GM12878 (cell line): ENCODE measurements around the gene SYNJ2.

Experiments used
- CBX3 ChIP-seq: fragments of 200-600 bp; sonication (generic); IDR thresholded peaks from 2 replicates; pipeline ENCODE4 v1.6.1; 2016; ENCODE audit warnings: low read depth, borderline replicate concordance
- EP300 ChIP-seq, 2 experiments: fragments of 150-350 bp in 1 of 2; IDR thresholded peaks; 2 replicates each; pipeline ENCODE4 v1.6.1; 2011 to 2012; ENCODE audit warnings: low read depth in 2 of 2, low read length in 2 of 2, borderline replicate concordance in 1 of 2, improper control_type of control experiment in 1 of 2, inconsistent platforms in 1 of 2; ENCODE audit not compliant: control insufficient read depth in 1 of 2
- EZH2 ChIP-seq: IDR thresholded peaks from 2 replicates; pipeline ENCODE4 v1.6.1; 2012; ENCODE audit warnings: low read depth, mild to moderate bottlenecking, control low read depth, inconsistent platforms, low read length, borderline replicate concordance; ENCODE audit not compliant: control insufficient read depth
- POLR2A ChIP-seq: IDR thresholded peaks from 2 replicates; pipeline ENCODE4 v1.6.1; 2011; ENCODE audit warnings: low read depth, mild to moderate bottlenecking, low read length
- RBBP5 ChIP-seq: fragments of 200-600 bp; sonication (generic); conservative IDR thresholded peaks from 2 replicates; pipeline ENCODE4 v1.6.1; 2016
- RCOR1 ChIP-seq: conservative IDR thresholded peaks from 2 replicates; pipeline ENCODE4 v1.6.1; 2012; ENCODE audit warnings: low read depth, low read length, improper control_type of control experiment
- SIN3A ChIP-seq: IDR thresholded peaks from 2 replicates; pipeline ENCODE4 v1.6.1; 2012; ENCODE audit warnings: low read depth, low read length, improper control_type of control experiment
- SMAD1 ChIP-seq: fragments of 450-650 bp; IDR thresholded peaks from 2 replicates; pipeline ENCODE4 v1.6.1; 2018; ENCODE audit warnings: mild to moderate bottlenecking, low read depth; ENCODE audit not compliant: partially characterized antibody
- TAF1 ChIP-seq: IDR thresholded peaks from 2 replicates; pipeline ENCODE4 v1.6.1; 2011; ENCODE audit warnings: mild to moderate bottlenecking, low read depth, low read length, borderline replicate concordance
- TCF12 ChIP-seq: IDR thresholded peaks from 2 replicates; pipeline ENCODE4 v1.6.1; 2011; ENCODE audit warnings: low read depth, mild to moderate bottlenecking, low read length
- YBX1 ChIP-seq: fragments of 450-650 bp; IDR thresholded peaks from 2 replicates; pipeline ENCODE4 v1.6.1; 2016; ENCODE audit warnings: antibody characterized with exemption
- TF ChIP-seq, protein P1 (sequence below): IDR thresholded peaks from 2 replicates; pipeline ENCODE4 v1.6.1; 2012; ENCODE audit warnings: low read depth, low read length, improper control_type of control experiment
- TF ChIP-seq, protein P2 (sequence below), 3 experiments: IDR thresholded peaks in 2 of 3; conservative IDR thresholded peaks in 1 of 3; 2 replicates each; pipeline ENCODE4 v1.5.1; 2011; ENCODE audit warnings: low read depth in 3 of 3, low read length in 3 of 3, mild to moderate bottlenecking in 3 of 3, control low read depth in 2 of 3, moderate library complexity in 2 of 3, inconsistent platforms in 1 of 3, mixed read lengths in 1 of 3; ENCODE audit not compliant: control insufficient read depth in 2 of 3, insufficient read depth in 1 of 3; ENCODE audit errors: extremely low read depth in 1 of 3
- TF ChIP-seq, protein P3 (sequence below): fragments of 450-650 bp; IDR thresholded peaks from 2 replicates; pipeline ENCODE4 v1.6.1; 2017; ENCODE audit warnings: mild to moderate bottlenecking, moderate library complexity

DNA sequence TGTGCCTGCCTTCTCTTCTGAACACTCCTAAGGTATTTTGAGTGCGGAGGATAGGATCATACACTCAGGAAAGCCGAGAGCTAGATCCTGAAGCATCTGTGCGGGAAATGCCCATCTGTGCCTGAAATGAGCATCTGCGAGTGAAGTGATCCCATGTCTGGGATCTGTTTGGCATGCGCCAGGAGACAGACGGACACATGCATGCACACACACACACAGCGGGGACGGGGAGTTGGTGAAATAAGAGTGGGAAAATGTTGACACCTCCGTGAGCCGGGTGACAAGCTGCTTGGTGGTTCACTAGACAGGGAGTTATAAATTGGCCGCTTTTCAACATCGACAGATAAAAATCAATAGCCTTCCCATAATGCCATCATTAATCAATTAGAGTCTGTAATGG, 13.8 kb downstream of the SYNJ2 start:
- no peak for TF ChIP-seq EZH2
- no peak for TF ChIP-seq SIN3A
- no peak for TF ChIP-seq TAF1
- no peak for TF ChIP-seq POLR2A
- TF ChIP-seq, protein P1, sequence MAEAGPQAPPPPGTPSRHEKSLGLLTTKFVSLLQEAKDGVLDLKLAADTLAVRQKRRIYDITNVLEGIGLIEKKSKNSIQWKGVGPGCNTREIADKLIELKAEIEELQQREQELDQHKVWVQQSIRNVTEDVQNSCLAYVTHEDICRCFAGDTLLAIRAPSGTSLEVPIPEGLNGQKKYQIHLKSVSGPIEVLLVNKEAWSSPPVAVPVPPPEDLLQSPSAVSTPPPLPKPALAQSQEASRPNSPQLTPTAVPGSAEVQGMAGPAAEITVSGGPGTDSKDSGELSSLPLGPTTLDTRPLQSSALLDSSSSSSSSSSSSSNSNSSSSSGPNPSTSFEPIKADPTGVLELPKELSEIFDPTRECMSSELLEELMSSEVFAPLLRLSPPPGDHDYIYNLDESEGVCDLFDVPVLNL = no peak
- no peak for TF ChIP-seq YBX1
- TF ChIP-seq SMAD1 = no peak
- no peak for TF ChIP-seq CBX3
- TF ChIP-seq TCF12 = no peak
- no peak for TF ChIP-seq RCOR1
- TF ChIP-seq RBBP5 = no peak
- TF ChIP-seq, protein P2, sequence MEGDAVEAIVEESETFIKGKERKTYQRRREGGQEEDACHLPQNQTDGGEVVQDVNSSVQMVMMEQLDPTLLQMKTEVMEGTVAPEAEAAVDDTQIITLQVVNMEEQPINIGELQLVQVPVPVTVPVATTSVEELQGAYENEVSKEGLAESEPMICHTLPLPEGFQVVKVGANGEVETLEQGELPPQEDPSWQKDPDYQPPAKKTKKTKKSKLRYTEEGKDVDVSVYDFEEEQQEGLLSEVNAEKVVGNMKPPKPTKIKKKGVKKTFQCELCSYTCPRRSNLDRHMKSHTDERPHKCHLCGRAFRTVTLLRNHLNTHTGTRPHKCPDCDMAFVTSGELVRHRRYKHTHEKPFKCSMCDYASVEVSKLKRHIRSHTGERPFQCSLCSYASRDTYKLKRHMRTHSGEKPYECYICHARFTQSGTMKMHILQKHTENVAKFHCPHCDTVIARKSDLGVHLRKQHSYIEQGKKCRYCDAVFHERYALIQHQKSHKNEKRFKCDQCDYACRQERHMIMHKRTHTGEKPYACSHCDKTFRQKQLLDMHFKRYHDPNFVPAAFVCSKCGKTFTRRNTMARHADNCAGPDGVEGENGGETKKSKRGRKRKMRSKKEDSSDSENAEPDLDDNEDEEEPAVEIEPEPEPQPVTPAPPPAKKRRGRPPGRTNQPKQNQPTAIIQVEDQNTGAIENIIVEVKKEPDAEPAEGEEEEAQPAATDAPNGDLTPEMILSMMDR (IDR thresholded peaks at IDR 0.05 in 2 of 3, conservative IDR thresholded peaks at IDR 0.05 in 1 of 3; ENCODE audit: control insufficient read depth in 2 of 3, extremely low read depth in 1 of 3, insufficient read depth in 1 of 3, low read depth in 3 of 3, low read length in 3 of 3) = no peak
- TF ChIP-seq EP300 (IDR thresholded peaks at IDR 0.05; ENCODE audit: borderline replicate concordance in 1 of 2, control insufficient read depth in 1 of 2, low read depth in 2 of 2, low read length in 2 of 2) = no peak
- TF ChIP-seq, protein P3, sequence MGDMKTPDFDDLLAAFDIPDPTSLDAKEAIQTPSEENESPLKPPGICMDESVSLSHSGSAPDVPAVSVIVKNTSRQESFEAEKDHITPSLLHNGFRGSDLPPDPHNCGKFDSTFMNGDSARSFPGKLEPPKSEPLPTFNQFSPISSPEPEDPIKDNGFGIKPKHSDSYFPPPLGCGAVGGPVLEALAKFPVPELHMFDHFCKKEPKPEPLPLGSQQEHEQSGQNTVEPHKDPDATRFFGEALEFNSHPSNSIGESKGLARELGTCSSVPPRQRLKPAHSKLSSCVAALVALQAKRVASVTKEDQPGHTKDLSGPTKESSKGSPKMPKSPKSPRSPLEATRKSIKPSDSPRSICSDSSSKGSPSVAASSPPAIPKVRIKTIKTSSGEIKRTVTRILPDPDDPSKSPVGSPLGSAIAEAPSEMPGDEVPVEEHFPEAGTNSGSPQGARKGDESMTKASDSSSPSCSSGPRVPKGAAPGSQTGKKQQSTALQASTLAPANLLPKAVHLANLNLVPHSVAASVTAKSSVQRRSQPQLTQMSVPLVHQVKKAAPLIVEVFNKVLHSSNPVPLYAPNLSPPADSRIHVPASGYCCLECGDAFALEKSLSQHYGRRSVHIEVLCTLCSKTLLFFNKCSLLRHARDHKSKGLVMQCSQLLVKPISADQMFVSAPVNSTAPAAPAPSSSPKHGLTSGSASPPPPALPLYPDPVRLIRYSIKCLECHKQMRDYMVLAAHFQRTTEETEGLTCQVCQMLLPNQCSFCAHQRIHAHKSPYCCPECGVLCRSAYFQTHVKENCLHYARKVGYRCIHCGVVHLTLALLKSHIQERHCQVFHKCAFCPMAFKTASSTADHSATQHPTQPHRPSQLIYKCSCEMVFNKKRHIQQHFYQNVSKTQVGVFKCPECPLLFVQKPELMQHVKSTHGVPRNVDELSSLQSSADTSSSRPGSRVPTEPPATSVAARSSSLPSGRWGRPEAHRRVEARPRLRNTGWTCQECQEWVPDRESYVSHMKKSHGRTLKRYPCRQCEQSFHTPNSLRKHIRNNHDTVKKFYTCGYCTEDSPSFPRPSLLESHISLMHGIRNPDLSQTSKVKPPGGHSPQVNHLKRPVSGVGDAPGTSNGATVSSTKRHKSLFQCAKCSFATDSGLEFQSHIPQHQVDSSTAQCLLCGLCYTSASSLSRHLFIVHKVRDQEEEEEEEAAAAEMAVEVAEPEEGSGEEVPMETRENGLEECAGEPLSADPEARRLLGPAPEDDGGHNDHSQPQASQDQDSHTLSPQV = no peak
